Astrocyte (in vitro differentiated cells and primary cell): ENCODE results near the gene SLC7A8. TPM values are rescaled to one million over a fixed set of nuclear protein-coding genes. Genes with fewer than 3 reads are reported as not detected.
"Not testable (repeated sequence)": the region's sequence is repeated elsewhere in the genome, so short reads cannot be mapped to it uniquely, and the experiment has no call there.

Experiments used
- DNase-seq: peaks from one replicate; pipeline ENCODE4 v3.0.0-alpha.2; 2010; ENCODE audit warnings: low read depth
- FAIRE-seq: peaks from 2 replicates; lab custom pipeline; 2011; peaks lifted over from hg19 to GRCh38; lab: Jason Lieb, UNC
- H2AFZ ChIP-seq: 2 replicates; pipeline ENCODE4 v1.6.0; 2012; ENCODE audit warnings: low read depth, low read length, inconsistent platforms
- H3K27ac ChIP-seq: 2 replicates; pipeline ENCODE4 v1.5.1; 2011; ENCODE audit warnings: low read depth, low read length, inconsistent platforms
- H3K27me3 ChIP-seq: 2 replicates; pipeline ENCODE4 v1.6.0; 2011; ENCODE audit warnings: low read length, inconsistent platforms; ENCODE audit not compliant: insufficient read depth
- H3K36me3 ChIP-seq: 2 replicates; pipeline ENCODE4 v1.5.1; 2011; ENCODE audit warnings: low read length, inconsistent platforms; ENCODE audit not compliant: insufficient read depth
- H3K4me1 ChIP-seq: 2 replicates; pipeline ENCODE4 v1.5.1; 2011; ENCODE audit warnings: low read length, inconsistent platforms; ENCODE audit not compliant: insufficient read depth
- H3K4me2 ChIP-seq: 2 replicates; pipeline ENCODE4 v1.6.0; 2012; ENCODE audit warnings: low read length, inconsistent platforms
- H3K4me3 ChIP-seq: 2 replicates; pipeline ENCODE4 v1.5.1; 2011; ENCODE audit warnings: low read depth, mild to moderate bottlenecking, low read length, inconsistent platforms; ENCODE audit not compliant: insufficient read depth
- H3K79me2 ChIP-seq: 2 replicates; pipeline ENCODE4 v1.6.0; 2012; ENCODE audit warnings: mild to moderate bottlenecking, low read length, inconsistent platforms; ENCODE audit not compliant: insufficient read depth
- H3K9ac ChIP-seq: 2 replicates; pipeline ENCODE4 v1.6.0; 2012; ENCODE audit warnings: mild to moderate bottlenecking, low read length, inconsistent platforms
- H3K9me3 ChIP-seq: 2 replicates; pipeline ENCODE4 v1.5.1; 2012; ENCODE audit warnings: low read depth, mild to moderate bottlenecking, low read length, inconsistent platforms; ENCODE audit not compliant: insufficient read depth
- H4K20me1 ChIP-seq: 2 replicates; pipeline ENCODE4 v1.6.0; 2012; ENCODE audit warnings: low read length, inconsistent platforms; ENCODE audit not compliant: insufficient read depth
- H3K27ac Mint-ChIP-seq: one replicate; pipeline ENCODE4 v1.8.0; 2021; ENCODE audit warnings: mild to moderate bottlenecking, mixed read lengths; ENCODE audit not compliant: unreplicated experiment
- H3K27me3 Mint-ChIP-seq: one replicate; pipeline ENCODE4 v1.8.0; 2021; ENCODE audit warnings: low read depth, mixed read lengths; ENCODE audit not compliant: unreplicated experiment
- H3K36me3 Mint-ChIP-seq: one replicate; pipeline ENCODE4 v1.8.0; 2021; ENCODE audit warnings: low read depth, mixed read lengths; ENCODE audit not compliant: unreplicated experiment
- H3K4me1 Mint-ChIP-seq: one replicate; pipeline ENCODE4 v1.8.0; 2021; ENCODE audit warnings: low read depth, mixed read lengths; ENCODE audit not compliant: unreplicated experiment
- H3K4me3 Mint-ChIP-seq: one replicate; pipeline ENCODE4 v1.8.0; 2021; ENCODE audit warnings: mild to moderate bottlenecking, moderate library complexity, mixed read lengths; ENCODE audit not compliant: unreplicated experiment
- H3K9me3 Mint-ChIP-seq: one replicate; pipeline ENCODE4 v1.8.0; 2021; ENCODE audit warnings: mild to moderate bottlenecking, mixed read lengths; ENCODE audit not compliant: unreplicated experiment
- EZH2 ChIP-seq: IDR thresholded peaks from 2 replicates; pipeline ENCODE4 v1.6.1; 2012; ENCODE audit warnings: mild to moderate bottlenecking, low read length, inconsistent platforms; ENCODE audit not compliant: insufficient read depth
- total RNA-seq: library from RNA; stranded (reverse); gene quantifications from 2 replicates; pipeline ENCODE4 v1.2.1, GENCODE V29; 2021
- TF ChIP-seq, protein P1 (sequence below): IDR thresholded peaks from 2 replicates; pipeline ENCODE4 v1.5.1; 2011; ENCODE audit warnings: low read depth, mild to moderate bottlenecking, inconsistent platforms, low read length, moderate library complexity; ENCODE audit not compliant: insufficient read depth

Gene SLC7A8
- total RNA-seq, 1 donor from 2014 or later, result 6.5 TPM

DNA sequence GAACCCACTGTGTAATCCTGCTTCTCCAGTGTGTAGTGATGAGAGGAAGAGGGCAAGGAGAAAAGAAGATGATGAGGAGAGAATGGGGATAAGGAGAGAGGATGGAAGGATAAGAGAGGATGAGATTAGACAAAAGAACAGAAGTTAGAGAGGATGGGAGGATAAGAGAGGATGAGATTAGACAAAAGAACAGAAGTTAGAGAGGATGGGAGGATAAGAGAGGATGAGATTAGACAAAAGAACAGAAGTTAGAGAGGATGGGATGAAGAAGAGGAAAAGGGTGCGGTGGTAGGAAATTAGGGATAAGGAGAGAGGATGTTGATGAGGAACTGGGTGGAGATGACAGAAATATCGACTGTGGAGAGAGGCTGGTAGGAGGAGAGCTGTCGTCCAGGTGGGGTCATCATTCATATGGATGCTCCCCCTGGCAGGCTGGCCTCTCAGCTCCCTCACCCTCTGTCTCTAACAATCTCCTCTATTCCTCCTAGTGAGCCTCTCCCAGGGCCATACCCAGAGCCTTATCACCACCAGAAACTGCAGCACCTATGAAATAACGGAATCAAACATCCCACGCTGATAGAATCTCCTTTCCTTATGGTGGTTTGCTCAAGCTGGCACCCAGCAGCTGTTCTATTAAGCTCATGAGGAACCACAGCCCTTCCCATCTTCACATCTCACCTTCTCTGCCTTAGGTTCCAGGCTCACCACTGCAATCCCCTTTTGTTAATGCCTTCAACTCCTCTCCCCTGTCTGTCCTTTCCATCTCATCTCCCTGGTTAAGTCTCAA, 72.7 kb downstream of the SLC7A8 start:
- Histone ChIP-seq H2AFZ (no peak overlapping the region), H4K20me1 (no peaks in the 10 kb centered on the region), H3K4me3 (no peak overlapping the region), H3K9ac (no peak overlapping the region), H3K9me3 (no peaks in the 10 kb centered on the region), H3K27ac (no peak overlapping the region), H3K79me2 (no peaks in the 10 kb centered on the region), H3K27me3 (peaks cover 3% of the 10 kb centered on the region), H3K36me3 (no peaks in the 10 kb centered on the region), H3K4me2 (no peak overlapping the region), H3K4me1 (peaks cover 24% of the 10 kb centered on the region)
- TF ChIP-seq, protein P1, sequence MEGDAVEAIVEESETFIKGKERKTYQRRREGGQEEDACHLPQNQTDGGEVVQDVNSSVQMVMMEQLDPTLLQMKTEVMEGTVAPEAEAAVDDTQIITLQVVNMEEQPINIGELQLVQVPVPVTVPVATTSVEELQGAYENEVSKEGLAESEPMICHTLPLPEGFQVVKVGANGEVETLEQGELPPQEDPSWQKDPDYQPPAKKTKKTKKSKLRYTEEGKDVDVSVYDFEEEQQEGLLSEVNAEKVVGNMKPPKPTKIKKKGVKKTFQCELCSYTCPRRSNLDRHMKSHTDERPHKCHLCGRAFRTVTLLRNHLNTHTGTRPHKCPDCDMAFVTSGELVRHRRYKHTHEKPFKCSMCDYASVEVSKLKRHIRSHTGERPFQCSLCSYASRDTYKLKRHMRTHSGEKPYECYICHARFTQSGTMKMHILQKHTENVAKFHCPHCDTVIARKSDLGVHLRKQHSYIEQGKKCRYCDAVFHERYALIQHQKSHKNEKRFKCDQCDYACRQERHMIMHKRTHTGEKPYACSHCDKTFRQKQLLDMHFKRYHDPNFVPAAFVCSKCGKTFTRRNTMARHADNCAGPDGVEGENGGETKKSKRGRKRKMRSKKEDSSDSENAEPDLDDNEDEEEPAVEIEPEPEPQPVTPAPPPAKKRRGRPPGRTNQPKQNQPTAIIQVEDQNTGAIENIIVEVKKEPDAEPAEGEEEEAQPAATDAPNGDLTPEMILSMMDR, result no peak
- TF ChIP-seq EZH2, result no peak
- Mint-ChIP-seq H3K4me3 (no peak overlapping the region), H3K36me3 (no peaks in the 10 kb centered on the region), H3K27me3 (no peaks in the 10 kb centered on the region), H3K9me3 (no peaks in the 10 kb centered on the region), H3K4me1 (peaks cover 17% of the 10 kb centered on the region), H3K27ac (no peak overlapping the region)
- DNase-seq (no peak), FAIRE-seq (no peak)

DNA sequence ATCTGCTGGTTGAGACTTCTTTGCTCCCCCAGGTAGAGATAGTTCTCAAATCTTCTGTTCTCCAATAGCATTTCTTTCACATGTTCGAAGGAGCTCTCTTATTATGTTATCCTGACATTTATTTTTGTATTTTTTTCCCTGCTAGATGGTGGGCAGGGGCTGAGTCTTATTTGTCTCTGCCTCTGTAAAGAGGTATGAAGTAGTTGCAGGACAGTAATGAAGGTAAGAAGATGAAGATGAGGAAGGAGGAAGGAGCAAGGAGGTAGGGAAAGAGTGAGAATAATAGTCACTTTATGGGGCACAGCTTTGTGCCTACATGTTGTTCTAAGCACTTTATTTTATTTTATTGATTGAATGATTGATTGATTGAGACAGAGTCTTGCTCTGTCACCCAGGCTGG, 73.7 kb downstream of the SLC7A8 start:
- no peak for FAIRE-seq

DNA sequence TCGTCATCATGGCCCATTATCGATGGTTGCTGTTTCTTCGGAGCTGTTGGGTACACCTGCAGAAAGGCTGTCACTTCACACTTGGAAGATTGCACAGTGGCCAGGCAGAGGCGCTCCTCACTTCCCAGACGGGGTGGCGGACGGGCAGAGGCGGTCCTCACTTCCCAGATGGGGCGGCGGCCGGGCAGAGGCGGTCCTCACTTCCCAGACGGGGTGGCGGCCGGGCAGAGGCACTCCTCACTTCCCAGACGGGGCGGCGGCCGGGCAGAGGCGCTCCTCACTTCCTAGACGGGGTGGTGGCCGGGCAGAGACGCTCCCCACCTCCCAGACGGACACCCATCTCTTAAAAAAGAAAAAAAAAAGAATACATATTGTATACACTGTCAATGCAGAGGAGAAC, 75.3 kb downstream of the SLC7A8 start:
- not testable (repeated sequence) for H3K4me1 ChIP-seq, H3K4me2 ChIP-seq, DNase-seq, H3K4me3 Mint-ChIP-seq, H3K9me3 Mint-ChIP-seq, H3K9me3 ChIP-seq, H3K27ac ChIP-seq, FAIRE-seq, H3K36me3 Mint-ChIP-seq, H3K4me3 ChIP-seq, H3K79me2 ChIP-seq, H3K36me3 ChIP-seq, H3K27me3 ChIP-seq, H3K4me1 Mint-ChIP-seq, H3K27ac Mint-ChIP-seq, H3K9ac ChIP-seq, H4K20me1 ChIP-seq, H3K27me3 Mint-ChIP-seq, H2AFZ ChIP-seq

More for the DNA sequence above, 73.7 kb downstream of the SLC7A8 start:
- Histone ChIP-seq H4K20me1 (no peaks in the 10 kb centered on the region), H3K4me1 (peaks cover 14% of the 10 kb centered on the region), H3K27ac (no peak overlapping the region), H3K4me2 (no peak overlapping the region), H3K9me3 (no peaks in the 10 kb centered on the region), H2AFZ (no peak overlapping the region), H3K36me3 (no peaks in the 10 kb centered on the region), H3K79me2 (no peaks in the 10 kb centered on the region), H3K4me3 (no peak overlapping the region), H3K27me3 (peaks cover 3% of the 10 kb centered on the region), H3K9ac (no peak overlapping the region)
- H3K4me3 Mint-ChIP-seq, result no peak overlapping the region
- no peak overlapping the region for H3K27ac Mint-ChIP-seq
- no peaks in the 10 kb centered on the region for H3K36me3 Mint-ChIP-seq
- TF ChIP-seq, protein P1, result no peak
- TF ChIP-seq EZH2, result no peak
- no peak for DNase-seq
- H3K4me1 Mint-ChIP-seq, result peaks cover 9% of the 10 kb centered on the region
- no peaks in the 10 kb centered on the region for H3K9me3 Mint-ChIP-seq
- no peaks in the 10 kb centered on the region for H3K27me3 Mint-ChIP-seq

DNA sequence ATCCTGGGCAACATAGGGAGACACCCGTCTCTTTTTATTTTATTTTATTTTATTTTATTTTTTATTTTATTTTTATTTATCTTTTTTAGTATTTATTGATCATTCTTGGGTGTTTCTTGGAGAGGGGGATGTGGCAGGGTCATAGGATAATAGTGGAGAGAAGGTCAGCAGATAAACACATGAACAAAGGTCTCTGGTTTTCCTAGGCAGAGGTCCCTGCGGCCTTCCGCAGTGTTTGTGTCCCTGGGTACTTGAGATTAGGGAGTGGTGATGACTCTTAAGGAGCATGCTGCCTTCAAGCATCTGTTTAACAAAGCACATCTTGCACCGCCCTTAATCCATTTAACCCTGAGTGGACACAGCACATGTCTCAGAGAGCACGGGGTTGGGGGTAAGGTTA, 75.8 kb downstream of the SLC7A8 start:
- H3K4me2 ChIP-seq, H3K9me3 Mint-ChIP-seq: not testable (repeated sequence)

More for the DNA sequence above, 75.8 kb downstream of the SLC7A8 start:
- not testable (repeated sequence) for H4K20me1 ChIP-seq, H3K27ac ChIP-seq, H3K27me3 Mint-ChIP-seq, H3K4me3 Mint-ChIP-seq, H3K27ac Mint-ChIP-seq, H3K27me3 ChIP-seq, H3K4me3 ChIP-seq, H3K4me1 ChIP-seq, H3K36me3 Mint-ChIP-seq, FAIRE-seq, H3K4me1 Mint-ChIP-seq, H3K9ac ChIP-seq, H2AFZ ChIP-seq, H3K36me3 ChIP-seq, H3K79me2 ChIP-seq, DNase-seq, H3K9me3 ChIP-seq
